NB4 (cell line): ENCODE data around the gene RAI1.

Experiments used
- POLR2A ChIP-seq: IDR thresholded peaks from 2 replicates; pipeline ENCODE4 v1.6.1; 2011; ENCODE audit warnings: mild to moderate bottlenecking; ENCODE audit not compliant: insufficient read length; ENCODE audit errors: extremely low read depth
- TF ChIP-seq, protein P1 (sequence below): IDR thresholded peaks from one replicate; pipeline ENCODE4 v1.5.1; 2012; ENCODE audit warnings: low read depth, low read length

GRCh38 chr17:17725752-17726457 is 44.6 kb downstream of the RAI1 start:
- TF ChIP-seq, protein P1, sequence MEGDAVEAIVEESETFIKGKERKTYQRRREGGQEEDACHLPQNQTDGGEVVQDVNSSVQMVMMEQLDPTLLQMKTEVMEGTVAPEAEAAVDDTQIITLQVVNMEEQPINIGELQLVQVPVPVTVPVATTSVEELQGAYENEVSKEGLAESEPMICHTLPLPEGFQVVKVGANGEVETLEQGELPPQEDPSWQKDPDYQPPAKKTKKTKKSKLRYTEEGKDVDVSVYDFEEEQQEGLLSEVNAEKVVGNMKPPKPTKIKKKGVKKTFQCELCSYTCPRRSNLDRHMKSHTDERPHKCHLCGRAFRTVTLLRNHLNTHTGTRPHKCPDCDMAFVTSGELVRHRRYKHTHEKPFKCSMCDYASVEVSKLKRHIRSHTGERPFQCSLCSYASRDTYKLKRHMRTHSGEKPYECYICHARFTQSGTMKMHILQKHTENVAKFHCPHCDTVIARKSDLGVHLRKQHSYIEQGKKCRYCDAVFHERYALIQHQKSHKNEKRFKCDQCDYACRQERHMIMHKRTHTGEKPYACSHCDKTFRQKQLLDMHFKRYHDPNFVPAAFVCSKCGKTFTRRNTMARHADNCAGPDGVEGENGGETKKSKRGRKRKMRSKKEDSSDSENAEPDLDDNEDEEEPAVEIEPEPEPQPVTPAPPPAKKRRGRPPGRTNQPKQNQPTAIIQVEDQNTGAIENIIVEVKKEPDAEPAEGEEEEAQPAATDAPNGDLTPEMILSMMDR, result no peak
- TF ChIP-seq POLR2A, result no peak
